Brain microvascular endothelial cell (primary cell): ENCODE data around the gene PHF11.
A peak's percentile ranks its signal among the peaks of the same experiment; 100 is the strongest.

Source experiments
- DNase-seq: peaks from one replicate; pipeline ENCODE4 v3.0.0-alpha.2; 2020
- H3K27ac ChIP-seq: fragments of 250-450 bp; sonication (Bioruptor Pico); 2 replicates; pipeline ENCODE4 v1.5.1; 2020; ENCODE audit warnings: mild to moderate bottlenecking, moderate library complexity
- H3K27me3 ChIP-seq: fragments of 250-450 bp; sonication (Bioruptor Pico); replicated peaks from 2 replicates; pipeline ENCODE4 v1.5.1; 2020; ENCODE audit warnings: mild to moderate bottlenecking
- H3K36me3 ChIP-seq: fragments of 250-450 bp; sonication (Bioruptor Pico); replicated peaks from 2 replicates; pipeline ENCODE4 v1.5.1; 2020; ENCODE audit warnings: mild to moderate bottlenecking
- H3K4me3 ChIP-seq: 2 replicates; pipeline ENCODE4 v1.5.1; 2011; ENCODE audit warnings: low read depth, mild to moderate bottlenecking, control low read depth, low read length, moderate library complexity
- CTCF ChIP-seq: IDR thresholded peaks from 2 replicates; pipeline ENCODE4 v1.5.1; 2011; ENCODE audit warnings: low read depth, mild to moderate bottlenecking, moderate library complexity, low read length, control low read depth, inconsistent platforms; ENCODE audit errors: missing control alignments
- in situ Hi-C: cut with HindIII; loops from 2 replicates; pipeline ENCODE4 v1.10.0; 2017; ENCODE audit warnings: low sequenced_read_pairs, low pct_ligation_motif_present

The PHF11 gene

DNA sequence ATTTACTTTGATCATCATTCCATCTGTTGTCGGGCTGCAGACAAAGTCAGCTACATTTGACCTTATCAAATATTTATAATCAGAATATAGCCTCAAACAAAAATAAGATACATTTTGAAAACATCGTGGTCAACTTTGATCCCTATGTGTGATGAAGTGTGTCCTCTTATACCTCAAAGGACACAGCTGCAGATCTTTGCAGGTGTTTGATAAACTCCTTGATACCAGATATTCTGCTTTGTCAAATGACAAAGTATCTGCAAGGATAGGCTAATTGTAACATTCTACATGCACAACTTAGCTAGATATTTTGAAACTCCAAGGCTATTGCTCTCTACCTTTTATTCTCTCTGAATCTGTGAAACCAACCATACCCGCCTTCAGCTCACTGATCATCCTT is 44.0 kb downstream of the PHF11 start:
- in situ Hi-C loops, result no loop called here
- DNase-seq, result no peak
- H3K27ac ChIP-seq, result no peak overlapping the region
- H3K27me3 ChIP-seq, result no peaks in the 10 kb centered on the region
- TF ChIP-seq CTCF, result no peak
- no peak overlapping the region for H3K4me3 ChIP-seq
- peaks cover 10% of the 10 kb centered on the region for H3K36me3 ChIP-seq

- no peak overlapping the region for H3K27ac ChIP-seq
- H3K4me3 ChIP-seq, result no peak overlapping the region
- no peak for DNase-seq
- TF ChIP-seq CTCF, result no peak
- peaks cover 10% of the 10 kb centered on the region for H3K36me3 ChIP-seq
- H3K27me3 ChIP-seq, result no peaks in the 10 kb centered on the region
- in situ Hi-C loops, result no loop called here
Measured at GRCh38 chr13:49540552-49540951, 44.8 kb downstream of the PHF11 start.

- in situ Hi-C loops, result no loop called here
- no peak for DNase-seq
- Histone ChIP-seq H3K36me3 (peaks cover 10% of the 10 kb centered on the region), H3K4me3 (no peak overlapping the region), H3K27me3 (no peaks in the 10 kb centered on the region), H3K27ac (no peak overlapping the region)
- TF ChIP-seq CTCF, result no peak
Measured at GRCh38 chr13:49543656-49544055, 47.9 kb downstream of the PHF11 start.

- no peak for DNase-seq
- Histone ChIP-seq H3K27ac (no peak overlapping the region), H3K36me3 (peaks cover 7% of the 10 kb centered on the region), H3K4me3 (no peak overlapping the region), H3K27me3 (no peaks in the 10 kb centered on the region)
- TF ChIP-seq CTCF, result no peak
- in situ Hi-C loops, result no loop called here
Measured at GRCh38 chr13:49545661-49546060, 49.9 kb downstream of the PHF11 start.

- peaks cover 7% of the 10 kb centered on the region for H3K36me3 ChIP-seq
- in situ Hi-C loops, result no loop called here
- no peak for DNase-seq
- no peaks in the 10 kb centered on the region for H3K27me3 ChIP-seq
- TF ChIP-seq CTCF, result no peak
- no peak overlapping the region for H3K4me3 ChIP-seq
- no peak overlapping the region for H3K27ac ChIP-seq
Measured at GRCh38 chr13:49546561-49546960, 50.8 kb downstream of the PHF11 start.

DNA sequence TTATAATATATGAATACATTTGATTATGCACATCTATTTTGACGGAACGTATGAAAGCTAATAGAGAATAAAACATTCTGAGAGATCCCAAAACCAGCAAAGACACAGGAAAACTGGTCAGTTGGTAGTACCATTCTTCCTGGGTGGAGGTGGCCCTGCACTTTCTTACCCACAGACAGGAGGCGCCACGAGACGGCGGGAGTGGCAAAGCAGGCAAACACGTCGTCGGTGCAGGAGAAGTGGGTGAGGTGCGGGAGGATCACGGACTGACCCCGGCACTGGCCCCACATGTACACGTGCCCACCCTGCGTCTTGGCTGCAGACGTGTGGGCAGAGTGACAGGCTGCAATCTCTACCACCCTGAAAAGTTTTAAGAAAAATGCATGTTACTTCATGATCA is 53.5 kb downstream of the PHF11 start:
- Histone ChIP-seq H3K27me3 (no peaks in the 10 kb centered on the region), H3K27ac (no peak overlapping the region), H3K36me3 (peaks cover 4% of the 10 kb centered on the region), H3K4me3 (no peak overlapping the region)
- in situ Hi-C loops, result no loop called here
- peak; percentile 29 for TF ChIP-seq CTCF
- DNase-seq, result no peak
